HEK293 (cell line): ENCODE measurements around the gene DNMBP.

Experiments used
- CTCF ChIP-seq: fragments of 450-650 bp; formaldehyde crosslinking; IDR thresholded peaks from 2 replicates; pipeline ENCODE4 v1.5.1; 2016; ENCODE audit warnings: missing biosample characterization, missing genetic modification characterization
- GFI1B ChIP-seq: fragments of 450-650 bp; formaldehyde crosslinking; IDR thresholded peaks from 2 replicates; pipeline ENCODE4 v1.5.1; 2016; ENCODE audit warnings: missing biosample characterization, missing genetic modification characterization
- YY1 ChIP-seq: fragments of 450-650 bp; formaldehyde crosslinking; IDR thresholded peaks from 2 replicates; pipeline ENCODE4 v1.5.1; 2018; ENCODE audit warnings: missing biosample characterization, missing genetic modification characterization
- ZBTB11 ChIP-seq: fragments of 450-650 bp; formaldehyde crosslinking; conservative IDR thresholded peaks from 2 replicates; pipeline ENCODE4 v1.5.1; 2016; ENCODE audit warnings: low read depth, missing biosample characterization, missing genetic modification characterization
- ZNF10 ChIP-seq: fragments of 450-650 bp; formaldehyde crosslinking; IDR thresholded peaks from 2 replicates; pipeline ENCODE4 v1.5.1; 2017; ENCODE audit warnings: missing biosample characterization, missing genetic modification characterization
- ZNF184 ChIP-seq: fragments of 450-650 bp; IDR thresholded peaks from 2 replicates; pipeline ENCODE4 v1.5.1; 2018; ENCODE audit warnings: missing biosample characterization, mild to moderate bottlenecking, missing genetic modification characterization

GRCh38 chr10:100037758-100038315 lies 28.1 kb upstream of the DNMBP start:
- no peak for TF ChIP-seq GFI1B (tag by site-specific recombination)
- no peak for TF ChIP-seq CTCF
- no peak for TF ChIP-seq ZNF10 (tag by site-specific recombination)
- no peak for TF ChIP-seq ZNF184 (tag by site-specific recombination)
- TF ChIP-seq YY1: no peak
- no peak for TF ChIP-seq ZBTB11
